Measurements from ENCODE around the gene ANGPTL5.

ANGPTL5 gene

GRCh38 chr11:101860696-101861427 lies 55.5 kb downstream of the ANGPTL5 start:
- TF ChIP-seq SIN3A (IDR thresholded peaks at IDR 0.05; ENCODE audit: borderline replicate concordance, insufficient read depth, low read length) (no peak), TAF1 (IDR thresholded peaks at IDR 0.05; ENCODE audit: borderline replicate concordance, insufficient read depth, low read length) (no peak), REST (IDR thresholded peaks at IDR 0.05; ENCODE audit: insufficient read depth in 1 of 2, low read depth in 2 of 2, low read length in 2 of 2) (no peak), POLR2AphosphoS5 (IDR thresholded peaks at IDR 0.05; ENCODE audit: low read depth, low read length) (no peak), FOXP2 (optimal IDR thresholded peaks at IDR 0.05; ENCODE audit: borderline replicate concordance, extremely low read depth, extremely low read length, insufficient read depth) (no peak)

GRCh38 chr11:101848262-101848661 lies 68.1 kb downstream of the ANGPTL5 start:
- TF ChIP-seq SIN3A (IDR thresholded peaks at IDR 0.05; ENCODE audit: borderline replicate concordance, insufficient read depth, low read length) = no peak
- TF ChIP-seq FOXP2 (optimal IDR thresholded peaks at IDR 0.05; ENCODE audit: borderline replicate concordance, extremely low read depth, extremely low read length, insufficient read depth) = no peak
- TF ChIP-seq TAF1 (IDR thresholded peaks at IDR 0.05; ENCODE audit: borderline replicate concordance, insufficient read depth, low read length) = no peak
- TF ChIP-seq REST (IDR thresholded peaks at IDR 0.05; ENCODE audit: insufficient read depth in 1 of 2, low read depth in 2 of 2, low read length in 2 of 2) = no peak
- no peak for TF ChIP-seq POLR2AphosphoS5 (IDR thresholded peaks at IDR 0.05; ENCODE audit: low read depth, low read length)

- TF ChIP-seq POLR2AphosphoS5 (IDR thresholded peaks at IDR 0.05; ENCODE audit: low read depth, low read length) (no peak), FOXP2 (optimal IDR thresholded peaks at IDR 0.05; ENCODE audit: borderline replicate concordance, extremely low read depth, extremely low read length, insufficient read depth) (no peak), REST (IDR thresholded peaks at IDR 0.05; ENCODE audit: insufficient read depth in 1 of 2, low read depth in 2 of 2, low read length in 2 of 2) (no peak), TAF1 (IDR thresholded peaks at IDR 0.05; ENCODE audit: borderline replicate concordance, insufficient read depth, low read length) (no peak)
Observed at GRCh38 chr11:101844608-101845007, 71.7 kb downstream of the ANGPTL5 start.

- TF ChIP-seq REST (IDR thresholded peaks at IDR 0.05; ENCODE audit: insufficient read depth in 1 of 2, low read depth in 2 of 2, low read length in 2 of 2) (no peak), FOXP2 (optimal IDR thresholded peaks at IDR 0.05; ENCODE audit: borderline replicate concordance, extremely low read depth, extremely low read length, insufficient read depth) (no peak), SIN3A (IDR thresholded peaks at IDR 0.05; ENCODE audit: borderline replicate concordance, insufficient read depth, low read length) (no peak), POLR2AphosphoS5 (IDR thresholded peaks at IDR 0.05; ENCODE audit: low read depth, low read length) (no peak), TAF1 (IDR thresholded peaks at IDR 0.05; ENCODE audit: borderline replicate concordance, insufficient read depth, low read length) (no peak)
Observed at GRCh38 chr11:101840704-101841103, 75.6 kb downstream of the ANGPTL5 start.
